GM18909 (cell line): ENCODE measurements around the gene LYPD6.

Source experiments
- ATAC-seq: cut with Tn5 transposase; IDR thresholded peaks from one replicate; pipeline ENCODE4 v1.9.1; 2021; ENCODE audit warnings: mild to moderate bottlenecking; ENCODE audit not compliant: unreplicated experiment, poor library complexity

Gene LYPD6

GRCh38 chr2:149394864-149395263 lies 64.5 kb downstream of the LYPD6 start:
- ATAC-seq, result no peak

GRCh38 chr2:149399934-149400615 lies 69.7 kb downstream of the LYPD6 start:
- ATAC-seq, result no peak

GRCh38 chr2:149400997-149401396 lies 70.6 kb downstream of the LYPD6 start:
- ATAC-seq, result no peak

- ATAC-seq, result no peak
These were observed 79.1 kb downstream of the LYPD6 start for GRCh38 chr2:149409506-149409905.

GRCh38 chr2:149410701-149411484 lies 80.5 kb downstream of the LYPD6 start:
- ATAC-seq, result no peak

GRCh38 chr2:149413487-149413886 lies 83.1 kb downstream of the LYPD6 start:
- no peak for ATAC-seq

- ATAC-seq, result no peak
These were observed 84.7 kb downstream of the LYPD6 start for GRCh38 chr2:149415086-149415485.

- no peak for ATAC-seq
These were observed 87.7 kb downstream of the LYPD6 start for GRCh38 chr2:149418065-149418464.

- ATAC-seq, result no peak
These were observed 89.9 kb downstream of the LYPD6 start for GRCh38 chr2:149420053-149420963.

- no peak for ATAC-seq
These were observed 91.4 kb downstream of the LYPD6 start for GRCh38 chr2:149421791-149422190.

- ATAC-seq, result no peak
These were observed 92.1 kb downstream of the LYPD6 start for GRCh38 chr2:149422337-149422990.

GRCh38 chr2:149422991-149423338 lies 92.6 kb downstream of the LYPD6 start:
- no peak for ATAC-seq

- no peak for ATAC-seq
These were observed 93.2 kb downstream of the LYPD6 start for GRCh38 chr2:149423630-149424029.

GRCh38 chr2:149427387-149427786 lies 97.0 kb downstream of the LYPD6 start:
- no peak for ATAC-seq

GRCh38 chr2:149428783-149429182 lies 98.4 kb downstream of the LYPD6 start:
- no peak for ATAC-seq

GRCh38 chr2:149430743-149431736 lies 100.7 kb downstream of the LYPD6 start:
- no peak for ATAC-seq

- ATAC-seq, result no peak
These were observed 108.1 kb downstream of the LYPD6 start for GRCh38 chr2:149438330-149438960.

- ATAC-seq, result no peak
These were observed 110.9 kb downstream of the LYPD6 start for GRCh38 chr2:149441255-149441654.

GRCh38 chr2:149442346-149442745 lies 112.0 kb downstream of the LYPD6 start:
- ATAC-seq, result no peak
